ENCODE data around the gene CDC42BPA.
A peak's percentile ranks its signal among the peaks of the same experiment; 100 is the strongest.
"Not testable (repeated sequence)": the region's sequence is repeated elsewhere in the genome, so short reads cannot be mapped to it uniquely, and the experiment has no call there.

The CDC42BPA gene

GRCh38 chr1:227306689-227307088 is 11.6 kb downstream of the CDC42BPA start:
- DNase-seq (ENCODE audit: low spot score), result no peak

- no peak for DNase-seq (ENCODE audit: low spot score)
These were observed 12.2 kb downstream of the CDC42BPA start for GRCh38 chr1:227305894-227306626.

GRCh38 chr1:227304665-227305064 is 13.6 kb downstream of the CDC42BPA start:
- no peak for DNase-seq (ENCODE audit: low spot score)

DNA sequence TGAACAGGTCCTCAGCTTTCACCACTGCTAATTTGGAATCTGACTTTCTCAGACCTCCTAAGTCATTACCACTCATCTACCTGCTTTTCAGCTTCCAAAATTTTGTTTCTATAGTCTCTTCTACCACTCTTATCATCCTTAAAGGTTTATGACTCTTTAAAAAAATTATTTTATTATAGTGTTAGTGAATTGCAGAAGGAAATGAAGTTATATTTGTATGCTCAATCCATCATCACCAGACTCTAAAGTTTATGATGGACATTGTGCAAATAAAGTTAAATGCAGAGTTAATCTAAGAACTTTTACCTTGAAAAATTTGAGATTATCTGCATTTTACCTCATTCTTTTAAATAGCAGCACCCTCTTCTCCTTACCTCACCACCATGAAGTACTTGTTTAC is 14.6 kb downstream of the CDC42BPA start:
- DNase-seq (ENCODE audit: low spot score), result no peak

GRCh38 chr1:227300682-227301081 is 17.6 kb downstream of the CDC42BPA start:
- no peak for DNase-seq (ENCODE audit: low spot score)

DNA sequence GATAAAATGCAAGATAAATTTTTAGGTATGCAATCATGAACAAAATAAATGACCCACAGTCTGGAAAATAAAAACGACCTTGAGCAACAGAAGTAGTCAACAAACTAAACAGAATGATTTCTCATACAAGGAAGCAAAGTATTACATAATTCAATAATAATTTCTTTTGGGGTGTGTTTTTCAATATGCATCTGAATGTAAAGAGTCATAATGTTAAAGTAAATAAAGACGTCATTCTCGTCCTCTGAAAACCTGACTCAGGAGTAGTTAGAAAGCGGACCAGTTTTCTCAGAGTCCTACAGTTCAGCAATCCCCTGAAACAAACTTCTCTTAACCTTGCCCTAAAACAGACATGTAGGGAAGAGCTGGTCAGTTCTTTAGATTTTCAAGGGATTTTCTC is 18.6 kb downstream of the CDC42BPA start:
- no peak for DNase-seq (ENCODE audit: low spot score)

- DNase-seq (ENCODE audit: low spot score), result no peak
These were observed 19.1 kb downstream of the CDC42BPA start for GRCh38 chr1:227299241-227299627.

DNA sequence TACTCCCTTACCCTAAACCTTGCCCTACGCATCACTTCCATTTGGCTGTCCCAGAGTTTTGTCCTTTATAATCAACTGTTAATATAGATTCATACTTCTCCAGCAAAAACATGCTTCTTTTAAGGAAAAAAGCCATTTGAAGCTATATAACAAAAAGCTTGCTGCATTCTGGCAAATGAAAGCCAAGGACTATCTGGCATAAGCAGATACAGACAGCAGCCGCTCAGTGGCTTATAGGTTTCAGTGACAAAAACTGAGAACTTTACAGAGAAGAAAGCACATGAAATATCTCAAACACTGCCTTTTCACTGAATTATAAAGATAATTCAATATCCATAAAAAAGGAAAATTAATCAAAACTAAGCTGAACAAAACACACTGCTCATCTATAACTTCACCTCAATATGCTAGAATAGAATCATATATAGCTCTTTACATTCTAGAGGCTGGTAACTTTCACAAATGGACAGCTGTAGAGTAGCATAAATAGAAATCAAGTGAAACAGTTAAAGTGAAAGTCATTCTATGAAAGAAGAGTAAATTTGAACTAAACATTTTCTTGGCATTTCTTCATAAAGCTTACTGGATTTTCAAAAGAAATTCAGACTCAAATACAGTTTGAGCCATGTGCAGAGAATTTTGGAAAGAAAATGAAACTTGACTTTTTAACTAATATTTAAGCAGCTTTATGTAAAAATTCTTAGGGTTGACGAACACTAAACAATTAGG is 19.6 kb downstream of the CDC42BPA start:
- no peak for DNase-seq (ENCODE audit: low spot score)

GRCh38 chr1:227297073-227297793 is 21.1 kb downstream of the CDC42BPA start:
- DNase-seq (ENCODE audit: low spot score), result no peak

DNA sequence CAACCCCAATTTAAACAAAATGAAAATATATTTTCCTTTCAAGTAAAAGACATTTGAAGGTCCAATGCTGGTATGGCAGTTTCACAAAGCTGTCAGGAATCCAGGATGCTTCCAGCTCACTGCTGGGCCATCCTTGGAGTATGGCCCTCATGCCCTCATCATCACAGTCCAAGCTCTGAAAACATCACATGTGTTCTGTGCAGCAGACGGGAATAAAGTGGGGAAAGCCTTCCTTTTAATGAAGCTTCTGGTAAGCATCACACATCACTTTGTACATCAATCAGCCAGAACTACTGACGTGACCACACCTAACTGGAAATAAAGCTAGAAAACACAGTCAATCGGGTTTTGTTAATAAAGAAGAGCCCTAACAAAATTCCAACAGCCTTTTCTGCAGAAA is 22.7 kb downstream of the CDC42BPA start:
- no peak for DNase-seq (ENCODE audit: low spot score)

GRCh38 chr1:227285745-227286144 is 32.5 kb downstream of the CDC42BPA start:
- DNase-seq (ENCODE audit: low spot score), result no peak

DNA sequence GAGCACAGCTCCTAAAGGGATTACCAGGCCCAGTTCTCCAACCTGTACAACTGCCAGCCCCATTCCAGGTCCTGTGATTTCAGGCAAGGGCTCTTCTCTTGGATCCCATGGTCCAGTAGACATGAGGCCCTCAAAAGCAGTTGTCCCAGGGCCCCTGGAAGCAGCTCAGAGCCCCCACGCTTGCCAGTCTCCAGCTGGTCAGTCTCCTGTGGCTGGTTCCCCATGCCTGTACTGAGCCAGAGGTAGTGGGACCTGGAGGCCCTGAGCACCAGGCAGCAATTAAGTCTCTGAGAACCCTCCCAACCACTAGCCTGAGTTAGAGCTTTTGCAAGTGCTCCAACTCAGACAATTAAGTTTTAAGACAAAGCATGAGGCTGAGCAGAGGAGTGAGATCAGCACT is 36.9 kb downstream of the CDC42BPA start:
- no peak for DNase-seq (ENCODE audit: low spot score)

DNA sequence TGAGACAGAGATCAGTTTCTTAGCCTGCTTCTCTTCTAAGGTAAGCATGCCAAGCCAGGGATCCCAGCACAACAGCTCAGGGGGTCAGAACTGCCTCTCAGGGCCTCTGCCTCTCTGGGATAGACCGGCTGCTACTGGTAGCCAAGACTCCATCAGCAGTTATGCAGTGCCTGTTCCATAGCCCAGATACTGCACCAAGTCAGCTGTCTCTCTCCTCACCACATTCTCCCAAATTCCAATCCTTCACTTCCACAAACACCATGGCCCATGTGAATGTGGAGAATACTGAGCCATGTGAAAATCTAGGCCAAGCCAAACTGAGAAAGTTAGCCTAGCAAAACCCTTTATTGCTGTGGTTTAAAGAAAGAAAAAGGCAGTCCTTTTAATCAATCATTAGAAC is 37.5 kb downstream of the CDC42BPA start:
- no peak for DNase-seq (ENCODE audit: low spot score)

GRCh38 chr1:227276156-227276693 is 42.1 kb downstream of the CDC42BPA start:
- not testable (repeated sequence) for DNase-seq (ENCODE audit: low spot score)

DNA sequence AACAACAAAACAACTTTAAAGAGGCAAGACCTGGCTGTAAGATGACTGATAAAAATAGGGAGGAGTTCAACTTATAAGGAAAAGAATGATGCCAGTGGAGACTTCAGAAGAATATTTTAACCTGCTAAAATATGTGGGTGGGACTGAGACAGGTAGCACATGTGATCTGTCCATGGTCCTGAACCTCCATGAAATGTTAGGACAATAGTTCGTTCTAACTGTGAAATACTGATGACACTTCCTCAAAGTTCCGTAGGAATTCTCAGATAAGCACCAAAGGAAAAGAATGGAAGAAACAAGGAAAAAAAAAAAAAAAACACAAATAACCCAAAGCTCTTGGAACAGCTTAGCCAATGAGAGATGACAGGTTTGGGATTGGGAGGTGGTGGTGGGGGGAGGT is 44.7 kb downstream of the CDC42BPA start:
- DNase-seq (ENCODE audit: low spot score), result no peak

GRCh38 chr1:227272428-227272827 is 45.9 kb downstream of the CDC42BPA start:
- DNase-seq (ENCODE audit: low spot score), result no peak

DNA sequence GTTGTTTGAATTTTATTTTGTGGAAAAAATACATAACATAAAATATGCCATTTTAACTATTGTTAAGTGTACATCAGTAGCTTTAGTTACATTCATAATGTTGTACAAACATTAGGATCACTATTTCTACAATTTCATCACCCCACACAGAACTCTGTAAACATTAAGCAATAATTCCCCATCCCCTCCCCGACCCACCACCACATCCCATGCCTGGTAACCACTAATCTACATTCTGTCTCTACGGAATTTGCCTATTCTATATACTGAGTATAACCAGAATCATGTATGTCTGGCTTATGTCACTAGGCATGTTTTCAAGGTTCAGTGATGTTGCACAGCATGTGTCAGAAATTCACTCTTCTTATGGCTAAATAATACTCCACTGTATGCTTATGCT is 47.7 kb downstream of the CDC42BPA start:
- DNase-seq (ENCODE audit: low spot score), result no peak

GRCh38 chr1:227268943-227269342 is 49.3 kb downstream of the CDC42BPA start:
- peak; percentile 13 for DNase-seq (ENCODE audit: low spot score)

DNA sequence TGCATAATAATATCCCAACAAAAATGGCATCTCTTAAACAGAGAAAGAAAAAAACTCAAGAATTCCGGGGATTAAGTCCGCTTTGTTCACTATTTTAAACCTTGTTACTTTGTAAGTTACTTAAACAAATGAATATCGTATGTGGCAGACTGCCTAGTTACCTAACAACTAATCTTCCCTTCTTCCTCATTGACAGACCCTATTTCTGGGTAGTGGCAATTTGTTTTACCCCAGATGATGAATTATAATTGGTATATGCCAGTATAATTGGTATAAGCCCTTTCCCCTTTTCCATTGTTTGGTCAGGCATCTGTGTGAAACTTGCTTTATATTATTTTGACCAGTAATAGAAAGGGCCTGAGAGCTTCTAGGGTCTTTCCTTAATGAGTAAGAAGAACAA is 52.4 kb downstream of the CDC42BPA start:
- no peak for DNase-seq (ENCODE audit: low spot score)

DNA sequence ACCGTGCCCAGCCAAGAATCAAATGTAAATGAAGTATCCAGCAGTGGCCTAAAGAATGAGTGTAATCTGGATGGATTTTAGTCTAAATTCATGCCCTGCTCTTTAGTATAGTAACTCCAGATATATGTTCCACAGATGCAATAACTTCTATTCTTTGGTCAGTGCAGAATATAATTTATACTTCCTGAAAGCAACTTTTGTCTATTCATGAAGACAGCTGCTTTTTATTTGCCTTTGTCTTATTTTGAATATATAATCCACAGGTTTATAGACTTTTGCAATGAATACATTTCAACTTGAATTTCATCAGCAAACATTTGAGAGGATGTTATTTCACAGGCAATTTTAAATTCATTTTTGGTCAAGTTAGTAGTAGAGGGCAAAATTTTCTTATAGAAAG is 54.4 kb downstream of the CDC42BPA start:
- no peak for DNase-seq (ENCODE audit: low spot score)

- DNase-seq (ENCODE audit: low spot score), result no peak
These were observed 56.8 kb downstream of the CDC42BPA start for GRCh38 chr1:227261501-227261900.

GRCh38 chr1:227260433-227260832 is 57.9 kb downstream of the CDC42BPA start:
- no peak for DNase-seq (ENCODE audit: low spot score)

- DNase-seq (ENCODE audit: low spot score), result no peak
These were observed 60.3 kb downstream of the CDC42BPA start for GRCh38 chr1:227257964-227258363.
